ENCODE measurements around the gene CSK.
"Not testable (repeated sequence)": the region's sequence is repeated elsewhere in the genome, so short reads cannot be mapped to it uniquely, and the experiment has no call there.

CSK gene

DNA sequence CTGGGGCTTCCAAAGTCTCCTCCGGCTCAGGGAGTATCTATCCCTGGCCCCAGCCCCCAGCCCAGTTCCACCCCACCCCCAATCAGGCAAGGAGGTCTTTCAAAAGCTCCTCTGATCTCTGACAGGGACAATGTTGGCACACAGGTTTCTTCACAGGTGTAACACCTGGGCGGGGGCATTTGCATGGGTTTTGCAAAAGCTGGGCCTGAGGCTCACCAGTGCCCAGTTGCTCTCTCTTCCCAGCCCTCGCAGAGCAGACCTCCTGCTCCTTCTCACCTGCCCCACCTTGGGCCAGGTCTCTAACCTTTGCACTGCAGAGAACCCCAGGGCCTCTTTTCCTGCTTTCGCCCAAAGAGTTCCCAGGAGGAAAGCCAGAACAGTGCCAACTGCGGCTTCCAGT, 8.6 kb upstream of the CSK start:
- DNase-seq, result no peak

DNA sequence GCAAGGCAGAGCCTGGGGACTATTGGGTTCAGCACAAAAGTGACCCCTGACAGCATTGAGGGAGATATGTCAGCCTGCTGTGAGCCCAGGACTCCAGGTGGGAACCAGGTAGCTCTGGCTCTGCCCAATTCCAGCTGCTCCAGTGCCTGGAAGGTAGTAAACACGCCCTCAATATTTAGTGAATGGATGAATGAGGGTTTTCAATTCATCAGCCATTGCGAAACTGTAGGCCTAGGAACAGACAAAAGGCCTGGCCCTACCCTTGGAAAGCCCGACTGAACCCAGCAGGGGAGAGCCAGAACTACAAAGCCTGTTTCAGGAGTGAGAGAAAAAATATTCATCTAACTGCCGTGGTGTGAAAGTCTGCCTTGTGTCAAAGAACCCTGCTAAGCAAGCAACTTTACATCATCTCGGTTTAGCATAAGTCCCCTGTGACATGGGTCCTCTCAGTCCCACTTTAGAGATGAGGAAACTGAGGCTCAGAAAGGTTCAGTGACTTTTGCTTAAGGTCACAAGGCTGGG, 8.1 kb upstream of the CSK start:
- no peak for DNase-seq

DNA sequence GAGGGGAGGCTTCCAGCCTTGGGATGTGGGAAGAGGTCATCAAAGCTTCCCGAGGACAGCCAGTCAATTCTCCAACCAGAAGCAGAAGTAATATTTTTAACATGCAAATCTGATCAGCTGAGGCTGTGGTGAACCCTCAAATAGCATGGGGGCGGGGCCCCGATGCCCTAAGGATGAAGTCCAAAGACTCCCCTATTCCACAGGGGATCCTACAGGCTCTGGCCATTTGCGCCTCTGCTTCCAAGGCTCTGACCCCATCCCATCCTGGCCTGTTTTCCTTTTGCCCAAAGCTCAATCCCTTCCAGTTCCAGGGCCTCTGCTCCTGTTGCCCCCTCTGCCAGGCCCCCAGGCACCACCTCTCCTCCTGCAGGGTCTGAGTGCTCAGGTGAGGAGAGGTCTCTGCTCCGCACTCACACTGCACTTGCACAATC, 6.7 kb upstream of the CSK start:
- no peak for DNase-seq

DNA sequence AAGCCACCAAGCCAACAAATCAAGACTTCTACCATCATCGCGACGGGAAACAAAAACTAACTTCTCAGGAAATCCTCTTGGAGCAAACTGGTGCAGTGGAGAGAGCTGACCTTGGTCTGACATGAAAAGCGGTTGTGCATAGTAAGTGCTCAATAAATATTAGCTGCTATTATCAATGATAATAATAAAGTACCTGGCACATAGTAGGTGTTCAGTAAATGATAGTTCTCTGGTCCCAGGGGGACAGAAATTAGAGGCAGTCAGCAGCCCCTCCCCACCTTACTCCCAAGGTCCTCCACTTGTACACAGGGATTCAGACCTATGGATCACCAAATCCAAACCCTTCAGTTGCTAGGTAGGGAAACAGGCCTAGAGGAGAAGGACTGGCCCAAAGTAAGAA, 6.0 kb upstream of the CSK start:
- DNase-seq, result no peak

DNA sequence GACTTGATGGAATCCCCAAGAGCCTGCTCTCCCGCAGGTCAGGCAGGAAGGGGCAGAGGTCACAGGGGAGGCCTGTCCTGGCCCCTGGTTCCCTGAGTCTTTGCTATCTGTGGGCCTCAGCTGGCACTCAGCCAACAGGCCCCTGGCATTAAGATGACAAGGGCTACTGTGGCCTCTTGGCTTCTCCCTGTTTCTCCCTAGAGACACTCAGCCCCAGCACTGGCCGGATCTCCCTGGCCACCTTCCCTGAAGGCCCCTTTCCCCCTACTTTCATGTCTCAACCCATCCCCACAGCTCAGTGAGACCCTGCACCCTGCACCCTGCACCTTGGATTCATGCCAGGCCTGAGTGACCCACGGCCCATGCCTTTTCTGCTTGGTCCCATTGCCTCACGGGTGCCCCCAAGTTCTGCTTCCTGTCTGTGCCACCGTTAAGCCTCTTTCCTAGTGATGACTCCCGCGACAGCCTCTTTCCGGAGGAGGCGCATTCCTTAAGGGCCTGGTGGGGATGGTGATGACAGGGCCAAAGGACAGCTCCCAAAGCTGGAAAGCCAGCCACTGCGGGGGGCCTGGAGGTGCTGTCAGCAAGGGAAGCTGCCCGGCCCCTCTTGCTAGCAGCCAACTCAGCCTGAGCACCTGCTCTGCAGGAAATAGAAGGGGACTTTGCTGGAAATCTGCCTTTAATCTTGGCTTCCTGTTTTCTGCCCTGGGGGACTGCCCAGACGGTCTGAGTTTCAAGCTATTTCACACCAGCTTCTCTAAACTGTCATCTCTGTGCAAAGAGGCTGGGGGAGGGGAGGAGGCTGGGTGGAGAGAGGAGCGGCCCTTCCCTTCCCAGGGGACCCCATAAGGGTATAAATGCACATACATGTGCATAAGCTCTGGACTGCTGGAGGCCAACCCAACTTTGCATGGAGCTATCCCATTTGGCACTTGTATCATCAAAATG, 4.8 kb upstream of the CSK start:
- DNase-seq, result no peak

DNA sequence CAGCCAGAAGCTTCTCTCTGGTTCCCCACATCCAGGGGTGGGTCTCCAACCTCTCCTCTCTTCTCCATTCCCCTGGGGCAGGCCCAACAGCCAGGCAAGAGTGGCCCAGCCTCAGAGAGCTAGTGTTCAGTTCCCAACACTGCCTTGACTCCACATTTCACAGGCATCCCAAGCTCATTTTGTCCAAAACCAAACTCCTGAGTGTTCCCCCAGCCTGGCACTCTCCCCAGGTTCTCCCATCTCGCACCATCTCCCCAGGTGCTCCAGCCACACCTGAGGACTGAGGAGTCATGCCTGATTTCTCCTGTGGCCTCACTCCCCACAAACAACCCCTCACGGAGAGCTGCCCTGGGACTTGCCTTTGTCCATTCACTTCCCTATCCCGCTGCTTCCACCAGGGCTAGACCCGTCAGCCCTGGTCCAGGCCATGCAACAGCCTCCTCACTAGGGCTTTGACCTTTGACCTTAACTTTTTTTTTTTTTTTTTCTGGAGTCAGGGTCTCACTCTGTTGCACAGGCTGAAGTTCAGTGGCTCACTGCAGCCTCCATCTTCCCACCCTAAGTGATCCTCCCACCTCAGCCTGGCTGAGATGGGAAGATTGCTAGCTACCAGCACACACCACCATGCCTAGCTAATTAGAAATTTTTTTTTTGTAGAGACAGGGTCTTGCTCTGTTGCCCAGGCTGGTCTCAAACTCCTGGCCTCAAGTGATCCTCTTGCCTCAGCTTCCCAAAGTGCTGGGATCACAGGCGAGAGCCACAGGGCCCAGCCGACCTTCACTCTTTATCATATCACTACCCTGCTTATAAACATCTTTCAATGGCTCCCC, 3.9 kb upstream of the CSK start:
- no peak for DNase-seq

DNA sequence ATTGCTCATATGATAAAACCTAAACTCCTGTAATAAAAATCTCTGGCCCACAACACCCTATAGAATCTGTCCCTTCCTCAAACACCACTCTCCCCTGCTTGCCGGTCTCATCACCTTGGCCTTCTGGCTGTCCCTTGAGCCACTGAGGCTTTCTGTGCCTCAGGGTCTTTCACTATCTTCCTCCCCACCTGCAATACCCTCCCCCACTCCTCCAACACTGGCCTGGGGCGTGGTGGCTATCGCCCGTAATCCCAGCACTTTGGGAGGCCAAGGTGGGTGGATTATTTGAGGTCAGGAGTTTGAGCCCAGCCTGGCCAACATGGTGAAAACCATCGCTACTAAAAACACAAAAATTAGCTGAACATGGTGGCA, 3.3 kb upstream of the CSK start:
- no peak for DNase-seq

DNA sequence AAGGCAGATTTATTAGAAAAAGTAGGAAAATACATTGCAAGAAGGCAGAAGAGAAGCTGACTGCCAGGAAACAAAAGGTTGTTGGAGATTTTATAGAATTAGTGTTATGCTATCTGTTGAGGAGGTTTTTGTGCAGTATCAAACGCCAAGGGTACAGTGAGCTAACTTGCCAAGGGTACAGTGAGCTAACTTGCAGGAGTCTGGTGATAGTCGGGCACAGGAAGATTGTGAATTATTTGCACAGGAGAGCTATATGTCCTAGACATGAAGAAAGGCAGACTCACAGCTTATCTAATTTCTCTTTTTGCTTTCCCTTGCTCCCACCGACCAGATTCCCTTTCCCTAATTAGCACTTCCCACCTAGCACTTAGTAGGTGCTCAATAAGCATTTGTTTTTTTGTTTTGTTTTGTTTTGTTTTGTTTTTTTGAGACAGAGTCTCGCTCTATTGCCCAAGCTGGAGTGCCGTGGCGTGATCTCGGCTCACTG, 2.7 kb upstream of the CSK start:
- no peak for DNase-seq

DNA sequence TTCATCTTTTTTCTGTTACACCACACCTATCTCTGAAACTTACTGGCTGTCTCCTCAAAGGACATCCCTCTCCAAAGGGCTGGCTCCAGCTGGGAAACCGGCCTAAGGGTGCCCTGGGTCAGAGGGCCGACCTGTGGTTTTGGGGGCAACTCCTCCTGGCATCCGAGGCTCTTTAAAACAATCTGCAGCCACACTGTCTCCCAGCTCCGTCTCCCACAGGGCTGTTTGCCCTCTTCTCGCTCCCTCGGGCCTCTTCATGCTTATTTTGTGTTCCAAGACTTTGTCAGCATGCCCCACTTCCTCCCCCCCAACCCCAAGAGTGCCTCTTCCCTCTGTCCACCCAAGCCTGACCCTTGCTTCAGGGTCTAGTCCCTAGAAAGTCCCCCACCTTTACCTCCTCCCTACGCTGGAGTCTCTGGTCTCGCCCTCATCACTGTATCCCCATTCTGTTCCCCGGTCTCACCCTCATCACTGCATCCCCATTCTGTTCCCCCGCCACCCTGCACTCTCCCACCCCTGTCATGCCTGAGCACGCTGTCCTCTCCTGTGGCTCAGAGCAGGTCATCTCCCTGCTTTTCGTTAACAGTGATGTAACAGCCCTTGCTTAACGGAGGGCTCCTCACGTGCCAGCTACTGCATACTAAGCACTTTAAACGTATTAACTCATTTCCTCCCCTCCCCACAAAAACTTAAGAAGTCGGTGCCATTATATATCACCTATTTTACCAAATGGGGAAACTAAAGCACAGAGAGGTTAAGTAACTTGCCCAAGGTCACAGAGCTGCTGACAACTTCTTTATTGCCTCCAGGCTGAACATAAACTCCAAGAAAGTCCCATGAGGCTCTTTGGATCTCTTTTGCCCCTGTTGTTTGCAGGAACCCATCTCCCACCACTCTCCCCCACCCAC, 1.1 kb upstream of the CSK start:
- no peak for DNase-seq

DNA sequence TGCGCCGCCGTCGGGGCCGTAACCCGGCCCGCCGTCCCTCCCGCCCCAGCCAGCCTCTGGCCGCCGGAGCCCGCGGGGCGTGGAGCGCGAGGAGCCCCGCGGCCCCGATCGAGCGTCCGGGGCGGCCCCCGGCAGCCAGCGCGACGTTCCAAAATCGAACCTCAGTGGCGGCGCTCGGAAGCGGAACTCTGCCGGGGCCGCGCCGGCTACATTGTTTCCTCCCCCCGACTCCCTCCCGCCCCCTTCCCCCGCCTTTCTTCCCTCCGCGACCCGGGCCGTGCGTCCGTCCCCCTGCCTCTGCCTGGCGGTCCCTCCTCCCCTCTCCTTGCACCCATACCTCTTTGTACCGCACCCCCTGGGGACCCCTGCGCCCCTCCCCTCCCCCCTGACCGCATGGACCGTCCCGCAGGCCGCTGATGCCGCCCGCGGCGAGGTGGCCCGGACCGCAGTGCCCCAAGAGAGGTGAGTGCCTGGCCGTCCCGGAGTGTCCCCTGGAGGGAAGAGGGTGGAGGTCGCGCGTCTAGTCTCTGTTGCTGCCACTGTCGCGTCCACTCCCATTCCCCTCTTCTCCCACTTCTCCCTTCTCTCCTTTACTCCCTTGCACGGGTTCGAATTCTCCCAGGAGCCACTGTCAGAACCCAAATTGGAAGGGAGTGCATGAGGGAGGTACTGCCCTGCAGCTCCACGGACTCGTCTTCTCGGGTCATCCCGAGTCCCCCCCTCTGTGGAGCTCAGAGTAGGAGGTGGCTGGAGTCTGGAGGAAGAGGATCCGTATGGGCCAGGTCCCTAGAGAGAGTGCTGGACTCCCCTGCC, 585 bp downstream of the CSK start:
- DNase-seq, result no peak

DNA sequence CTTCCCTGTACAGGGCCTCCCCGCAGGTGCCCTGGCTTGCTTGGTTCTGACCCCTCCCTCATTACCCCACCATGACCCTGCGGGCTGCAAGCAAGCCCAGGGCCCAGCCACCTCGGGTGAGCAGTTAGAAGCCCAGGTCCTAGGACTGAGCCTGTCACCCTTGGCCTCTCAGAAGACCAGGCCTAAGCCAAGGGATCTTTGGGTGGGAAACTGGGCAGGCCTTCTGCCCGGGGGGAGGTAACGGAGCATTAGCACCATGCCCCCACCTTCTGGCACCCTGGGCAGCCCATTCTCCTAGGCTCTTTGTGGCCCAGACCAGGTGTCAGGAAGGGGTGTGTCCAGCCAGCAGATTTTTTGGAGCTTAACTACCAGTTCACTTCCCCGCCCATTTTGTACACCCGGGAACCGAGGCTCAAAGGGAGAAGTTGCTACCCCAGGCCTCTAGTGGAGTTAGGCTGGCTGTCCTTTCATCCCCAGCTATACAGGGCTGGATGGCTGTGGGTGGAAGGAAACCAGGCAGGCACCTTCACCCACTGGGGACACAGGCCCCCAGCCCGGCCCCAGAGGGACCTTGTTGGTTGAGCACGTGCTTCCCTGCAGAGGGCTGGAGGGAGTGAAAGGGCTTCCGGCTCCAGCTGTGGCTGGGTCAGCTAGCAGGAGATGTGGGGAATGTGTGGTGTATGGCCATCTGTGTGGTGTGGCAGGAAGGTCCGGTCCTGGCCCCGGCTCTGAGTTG, 1.4 kb downstream of the CSK start:
- no peak for DNase-seq

DNA sequence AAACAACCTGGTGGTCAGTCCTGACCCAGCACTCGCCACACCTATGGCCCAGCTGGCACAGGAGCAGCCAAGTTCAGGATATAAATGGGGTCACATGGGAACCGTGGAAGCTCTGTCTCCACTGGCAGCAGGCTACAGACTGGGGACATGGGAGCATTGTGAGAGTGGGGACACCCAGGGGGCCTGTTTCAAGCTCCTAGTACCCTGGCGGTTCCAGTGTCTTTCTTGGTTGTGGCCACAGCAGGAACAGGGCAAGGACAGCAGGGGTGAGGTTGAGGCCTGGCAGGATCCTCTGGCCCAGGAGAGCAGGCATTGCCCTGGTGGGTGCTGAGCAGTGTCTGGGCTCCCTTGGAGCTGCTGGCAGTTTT, 1.9 kb downstream of the CSK start:
- no peak for DNase-seq

DNA sequence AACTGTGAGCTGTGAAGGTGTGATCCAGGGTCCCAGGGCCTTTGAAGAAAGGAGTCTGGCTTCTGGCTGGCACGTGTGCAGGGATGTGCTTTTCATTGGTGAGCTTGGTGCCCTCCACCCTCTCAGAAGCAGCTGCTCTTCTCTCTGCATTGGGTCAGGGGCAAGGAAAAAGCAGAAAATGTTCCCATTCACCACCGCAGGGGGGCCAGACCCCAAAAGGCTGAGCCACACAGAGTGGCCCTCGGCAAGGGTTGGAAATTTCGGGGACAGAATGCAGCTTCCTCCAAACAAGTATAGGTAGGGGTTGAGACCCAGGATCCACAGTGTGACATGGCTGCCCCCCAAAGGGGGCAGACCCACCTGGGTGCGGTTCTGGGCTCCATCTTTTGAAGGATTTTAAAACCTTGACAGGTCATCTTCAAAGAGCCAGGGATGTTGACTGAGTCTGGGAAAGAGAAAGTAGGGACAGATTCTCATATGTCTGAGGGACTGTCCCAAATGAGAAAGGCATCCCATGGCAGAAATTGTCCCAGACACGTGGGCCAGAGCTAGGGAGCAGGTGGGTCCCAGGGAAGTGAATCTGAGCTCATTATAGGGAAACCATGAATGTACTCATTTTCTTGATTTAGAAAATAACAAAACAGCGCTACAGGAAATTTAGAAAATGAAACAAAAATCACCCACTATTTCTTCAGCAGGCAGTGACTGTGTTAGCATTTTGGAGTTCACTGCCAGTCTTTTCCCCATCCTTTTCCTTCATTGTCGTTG, 2.7 kb downstream of the CSK start:
- no peak for DNase-seq

DNA sequence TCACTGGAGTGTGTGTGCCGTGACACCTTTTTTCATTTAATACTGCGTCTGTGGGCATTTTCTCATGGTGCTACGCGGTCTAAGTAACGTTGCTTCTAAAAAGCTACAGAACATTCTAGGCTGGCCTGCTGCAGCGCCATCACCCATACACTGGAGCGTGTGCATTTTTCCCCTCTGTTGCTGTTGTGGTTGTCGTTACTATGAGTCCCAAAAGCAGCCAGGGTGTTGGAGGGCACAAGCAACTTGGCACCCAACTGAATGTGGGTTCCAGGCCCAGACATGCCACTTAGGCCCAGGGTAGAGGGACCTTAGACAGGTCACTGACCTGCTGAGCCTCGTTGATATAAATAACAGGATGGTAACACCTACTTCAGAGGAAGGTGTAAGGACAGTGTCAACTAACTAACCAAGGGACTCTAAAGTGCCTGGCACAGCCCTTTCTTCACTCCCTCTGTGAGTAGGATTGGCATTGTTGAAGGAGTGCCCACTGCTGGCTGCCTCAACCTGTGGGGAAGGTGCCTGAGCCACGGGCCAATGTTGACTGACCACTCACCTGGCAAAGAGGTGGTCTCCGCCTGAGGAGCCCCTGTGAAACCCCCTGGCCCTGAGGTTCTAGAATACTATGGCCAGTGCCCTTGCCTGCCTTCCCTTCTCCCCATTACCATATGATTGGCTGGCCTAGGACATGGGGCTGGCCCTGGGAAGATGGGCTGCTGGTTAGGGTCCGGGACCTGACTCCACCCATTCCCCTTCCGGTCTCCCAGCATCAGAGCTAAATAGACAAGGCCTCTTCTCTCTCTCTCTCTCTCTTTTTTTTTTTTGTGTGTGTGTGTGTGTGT, 3.5 kb downstream of the CSK start:
- no peak for DNase-seq

DNA sequence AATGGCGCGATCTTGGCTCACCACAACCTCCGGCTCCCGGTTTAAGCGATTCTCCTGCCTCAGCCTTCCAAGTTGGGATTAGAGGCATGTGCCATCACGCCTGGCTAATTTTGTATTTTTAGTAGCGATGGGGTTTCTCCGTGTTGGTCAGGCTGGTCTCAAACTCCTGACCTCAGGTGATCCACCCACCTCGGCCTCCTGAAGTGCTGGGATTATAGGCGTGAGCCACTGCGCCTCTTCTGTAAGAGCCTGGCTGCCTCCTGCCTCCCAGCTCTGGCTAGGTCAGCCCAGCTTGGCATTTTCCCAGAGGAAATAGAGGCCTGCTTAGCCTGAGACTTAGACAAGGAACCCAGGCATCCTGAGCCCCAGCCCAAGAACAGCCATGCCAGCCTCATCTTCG, 4.2 kb downstream of the CSK start:
- DNase-seq, result not testable (repeated sequence)

DNA sequence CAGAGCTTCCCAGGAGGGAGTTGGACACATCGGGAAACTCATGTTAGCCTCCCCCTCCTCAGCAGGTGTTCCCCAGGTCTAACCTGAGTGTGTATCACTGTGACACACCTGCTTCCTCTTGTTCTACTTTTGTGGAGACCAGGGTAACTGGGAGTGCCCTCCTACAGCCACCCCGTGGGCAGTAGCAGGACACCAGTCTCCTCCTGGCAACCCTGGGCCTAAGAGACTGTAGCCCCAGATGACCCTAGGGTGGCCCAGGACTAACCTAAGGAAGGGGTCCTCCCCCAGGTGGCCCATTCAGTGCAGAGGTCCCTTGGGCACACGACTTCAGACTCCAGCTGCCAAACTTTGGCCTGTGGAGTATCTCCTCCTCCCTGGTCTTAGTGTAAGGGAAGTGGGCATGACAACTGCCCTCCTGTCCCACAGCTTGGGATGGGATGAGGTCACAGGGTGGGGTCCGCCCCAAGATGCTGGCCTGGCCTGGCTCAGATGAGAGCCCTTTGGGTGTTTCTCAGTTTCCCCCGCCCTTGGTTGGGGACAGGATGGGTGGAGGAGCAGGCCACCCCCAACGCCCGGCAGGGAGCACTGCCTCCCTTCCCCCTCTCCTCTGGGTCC, 4.8 kb downstream of the CSK start:
- DNase-seq, result no peak

DNA sequence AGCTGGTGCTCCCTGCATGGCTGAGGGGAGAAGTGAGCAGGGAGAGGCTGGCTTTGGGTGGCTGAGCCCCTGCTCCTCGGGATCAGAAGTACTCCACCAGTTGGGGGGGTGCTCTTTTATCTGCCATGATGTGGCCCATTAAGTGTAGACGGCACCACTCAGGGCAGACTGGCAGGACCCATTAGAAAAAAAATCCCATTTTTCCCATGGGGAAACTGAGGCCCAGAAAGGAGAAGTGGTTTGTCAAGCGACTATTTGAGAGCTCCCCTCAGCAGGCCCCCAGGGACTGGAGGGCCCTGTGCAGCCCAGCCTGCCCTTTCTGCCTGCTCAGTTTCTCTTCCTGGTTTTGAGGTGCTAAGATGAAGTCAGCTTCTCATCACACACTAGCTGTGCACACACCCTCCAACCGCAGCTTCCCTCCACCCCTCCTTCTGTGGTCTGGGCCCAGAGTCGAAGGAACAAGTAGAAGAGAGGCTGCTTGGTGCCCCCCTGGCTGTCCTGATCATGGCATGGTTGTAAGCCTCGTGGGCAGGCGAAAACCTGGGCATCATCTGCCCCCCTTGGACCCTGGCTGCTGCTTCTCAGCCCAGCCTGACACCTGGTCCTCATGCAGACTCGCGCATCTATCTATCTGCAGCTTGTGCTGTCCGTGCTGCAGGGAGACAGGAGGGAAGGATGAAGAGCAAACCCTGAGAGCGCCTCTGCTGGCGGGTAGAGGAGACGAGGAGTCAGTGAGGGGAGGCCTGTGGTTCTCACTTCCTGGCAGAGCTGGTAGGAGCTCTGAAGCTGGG, 5.6 kb downstream of the CSK start:
- peak; percentile 48 for DNase-seq

Data from NCI-H1694 treated with DMSO at 0.1 percent for 48 hours (cell line).